ENCODE results near the gene ZC3H8.

Gene ZC3H8

GRCh38 chr2:112164876-112165275, 90.0 kb downstream of the ZC3H8 start:
- no peak for DNase-seq (ENCODE audit: low spot score)

- no peak for DNase-seq (ENCODE audit: low spot score)
Observed at GRCh38 chr2:112163541-112163981, 91.3 kb downstream of the ZC3H8 start.

DNA sequence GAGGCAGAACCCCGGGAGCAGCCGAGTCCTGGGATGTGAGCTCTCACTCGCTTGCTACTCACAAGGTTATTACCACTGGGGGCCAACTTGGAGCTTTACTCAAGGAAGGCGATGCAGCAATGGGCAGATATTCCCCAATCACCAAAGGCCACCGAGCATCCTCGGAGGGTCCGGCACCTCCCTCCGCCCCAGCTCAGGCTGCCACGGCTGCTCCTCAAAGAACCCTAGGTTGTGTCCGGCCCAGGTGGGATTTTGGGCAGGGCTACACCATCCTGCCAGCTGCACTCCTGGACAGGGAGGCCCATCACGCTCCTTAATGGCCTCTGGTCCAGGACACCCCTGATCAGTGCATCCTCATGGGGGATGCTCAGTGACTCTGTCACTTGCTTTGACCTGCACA, 91.9 kb downstream of the ZC3H8 start:
- no peak for DNase-seq (ENCODE audit: low spot score)

DNA sequence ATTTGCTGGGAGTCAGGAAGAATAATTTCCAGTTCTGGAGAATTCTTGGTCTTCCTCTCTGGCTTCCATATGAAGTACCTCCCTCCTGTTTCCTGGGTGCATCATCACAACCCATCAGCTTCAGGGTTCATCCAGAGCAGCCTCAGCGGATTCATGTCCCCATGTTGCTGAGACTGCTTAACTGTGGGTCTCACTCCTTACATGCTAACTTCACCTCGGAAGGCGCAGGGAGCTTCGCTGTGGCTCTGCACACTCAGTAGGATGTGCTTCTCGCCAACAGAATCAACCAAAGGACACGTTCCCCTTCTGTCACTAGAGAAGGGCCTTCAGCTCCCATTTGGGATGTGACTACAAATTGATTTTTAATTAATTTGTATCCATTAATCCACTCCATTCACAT, 92.5 kb downstream of the ZC3H8 start:
- no peak for DNase-seq (ENCODE audit: low spot score)
